Dendritic cell treated with granulocyte-macrophage colony-stimulating factor and Interleukin-4, amounts not matched to agents 40 ng/mL and 50 ng/mL, for 4 days (primary cell): ENCODE results near the gene GLDN.
A peak's percentile ranks its signal among the peaks of the same experiment; 100 is the strongest.

Experiments used
- H3K27ac Mint-ChIP-seq: one replicate; pipeline ENCODE4 v1.8.0; 2022; ENCODE audit warnings: mild to moderate bottlenecking, mixed read lengths
- H3K27me3 Mint-ChIP-seq: one replicate; pipeline ENCODE4 v1.8.0; 2022; ENCODE audit warnings: mild to moderate bottlenecking, mixed read lengths
- H3K36me3 Mint-ChIP-seq: one replicate; pipeline ENCODE4 v1.8.0; 2022; ENCODE audit warnings: low read depth, mixed read lengths
- H3K4me1 Mint-ChIP-seq: one replicate; pipeline ENCODE4 v1.8.0; 2022; ENCODE audit warnings: low read depth, mixed read lengths
- H3K4me3 Mint-ChIP-seq: one replicate; pipeline ENCODE4 v1.8.0; 2022; ENCODE audit warnings: mild to moderate bottlenecking, moderate library complexity, mixed read lengths
- H3K9me3 Mint-ChIP-seq: one replicate; pipeline ENCODE4 v1.8.0; 2022; ENCODE audit warnings: mixed read lengths
- intact Hi-C: fragments of 100-400 bp; cut with micrococcal nuclease; formaldehyde crosslinking; loops from one replicate; pipeline ENCODE4 v1.15.0; 2022

Gene GLDN

DNA sequence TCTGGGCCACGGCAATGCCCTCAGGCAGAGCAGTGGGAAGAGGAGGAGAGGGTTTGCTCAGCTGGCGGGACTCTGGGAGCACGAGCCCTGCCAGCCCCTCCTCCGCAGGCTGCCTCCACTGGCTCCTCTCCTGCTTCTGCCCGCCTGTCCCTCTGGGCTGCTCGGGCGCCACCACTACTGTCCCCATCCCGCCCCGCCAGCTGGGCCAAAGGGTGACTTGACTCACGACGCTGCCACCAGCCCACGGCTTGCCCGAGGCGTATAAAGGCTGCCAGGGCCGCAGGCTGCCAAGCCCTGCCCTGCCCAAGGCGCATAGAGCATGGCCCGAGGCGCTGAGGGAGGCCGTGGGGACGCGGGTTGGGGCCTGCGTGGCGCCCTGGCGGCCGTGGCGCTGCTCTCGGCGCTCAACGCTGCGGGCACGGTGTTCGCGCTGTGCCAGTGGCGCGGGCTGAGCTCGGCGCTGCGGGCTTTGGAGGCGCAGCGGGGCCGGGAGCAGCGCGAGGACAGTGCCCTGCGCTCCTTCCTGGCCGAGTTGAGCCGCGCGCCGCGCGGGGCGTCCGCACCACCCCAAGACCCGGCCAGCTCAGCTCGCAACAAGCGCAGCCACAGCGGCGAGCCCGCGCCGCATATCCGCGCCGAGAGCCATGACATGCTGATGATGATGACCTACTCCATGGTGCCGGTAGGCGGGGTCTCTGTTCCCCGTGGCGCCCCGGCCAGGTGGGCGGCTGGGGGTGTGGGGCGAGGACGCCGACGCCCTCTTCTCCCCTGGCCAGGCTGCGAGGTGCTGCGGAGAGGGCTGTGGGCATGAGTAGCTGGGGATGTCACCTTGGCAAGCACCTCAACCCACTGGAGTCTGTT, at the start of gene GLDN:
GLDN (plus strand) TSS at position 290 of the 861 bp plus-strand sequence; CDS start at position 320, 30 bp downstream.
- no peaks in the 10 kb centered on the region for H3K4me1 Mint-ChIP-seq
- no peak within 1 kb of the TSS for H3K27ac Mint-ChIP-seq
- H3K27me3 Mint-ChIP-seq, result peaks cover 44% of the 10 kb centered on the region
- intact Hi-C loops, result no loop called here
- peak within 1 kb of the TSS; percentile 54 for H3K4me3 Mint-ChIP-seq
- no peaks in the 10 kb centered on the region for H3K9me3 Mint-ChIP-seq
- no peaks in the 10 kb centered on the region for H3K36me3 Mint-ChIP-seq

DNA sequence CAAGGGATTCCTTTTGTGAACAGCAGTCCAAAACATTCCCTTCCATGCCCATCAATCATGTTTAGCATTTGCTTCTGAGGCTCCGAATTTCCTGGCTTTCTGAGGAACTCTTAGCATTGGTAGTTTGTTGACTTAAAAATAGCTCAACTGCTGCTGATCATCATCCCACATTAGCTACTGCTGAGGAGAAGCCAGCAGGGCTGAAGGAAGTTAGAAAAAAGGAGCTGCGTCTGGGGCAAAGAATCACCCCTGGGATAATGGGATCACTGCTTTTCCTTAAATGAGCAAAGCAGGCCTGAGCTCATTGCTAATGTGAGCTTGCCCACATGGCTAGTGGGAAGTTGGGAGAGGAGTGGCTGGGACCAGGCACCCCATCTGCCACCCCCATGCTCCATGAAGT, 42.8 kb upstream of the GLDN start:
- Mint-ChIP-seq H3K9me3 (peaks cover 3% of the 10 kb centered on the region), H3K36me3 (no peaks in the 10 kb centered on the region), H3K27ac (no peak overlapping the region), H3K27me3 (peaks cover 18% of the 10 kb centered on the region), H3K4me1 (peaks cover 12% of the 10 kb centered on the region), H3K4me3 (no peak overlapping the region)
- intact Hi-C loops, result no loop called here

DNA sequence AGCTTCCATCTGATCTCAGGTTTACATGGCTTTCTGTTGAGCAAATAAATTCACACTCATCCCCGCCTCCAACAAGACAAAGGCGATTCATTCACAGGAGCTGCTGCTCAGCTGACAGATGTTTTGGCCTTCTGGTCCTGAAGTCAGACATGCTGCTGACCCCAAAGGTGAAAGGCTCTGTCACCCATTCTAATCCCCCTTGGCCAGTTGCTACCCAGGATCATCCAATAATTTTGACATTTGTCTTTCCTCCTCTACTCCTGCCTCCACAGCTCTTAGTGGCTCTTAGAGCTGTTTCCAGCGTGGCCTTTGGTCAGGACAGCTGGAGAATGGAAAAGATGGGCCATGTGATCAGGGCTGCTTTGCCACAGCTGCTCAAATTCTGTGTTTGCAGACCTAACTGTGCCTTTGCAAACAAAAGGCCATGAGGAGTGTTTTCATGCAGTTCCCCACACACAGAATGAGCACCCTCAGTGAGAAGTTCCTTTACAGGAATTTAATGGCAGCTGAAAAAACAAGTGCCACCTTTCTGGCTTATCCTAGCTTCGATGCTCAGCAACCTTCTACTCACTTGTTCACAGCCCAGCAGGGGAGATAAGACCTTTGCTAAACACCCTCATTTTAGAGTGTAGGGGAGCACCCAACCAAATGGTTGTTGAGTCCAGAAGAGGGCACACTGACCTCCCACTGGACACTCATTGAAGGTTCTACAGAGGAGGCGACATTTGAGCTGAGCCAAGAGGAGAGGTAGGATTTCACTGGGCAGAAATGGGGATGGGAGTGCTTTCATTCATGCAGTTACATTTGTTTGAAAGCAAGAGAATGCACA, 42.1 kb upstream of the GLDN start:
- peaks cover 16% of the 10 kb centered on the region for H3K27me3 Mint-ChIP-seq
- H3K27ac Mint-ChIP-seq, result no peak overlapping the region
- H3K9me3 Mint-ChIP-seq, result no peaks in the 10 kb centered on the region
- no peak overlapping the region for H3K4me3 Mint-ChIP-seq
- H3K36me3 Mint-ChIP-seq, result no peaks in the 10 kb centered on the region
- peaks cover 16% of the 10 kb centered on the region for H3K4me1 Mint-ChIP-seq
- intact Hi-C loops, result no loop called here

DNA sequence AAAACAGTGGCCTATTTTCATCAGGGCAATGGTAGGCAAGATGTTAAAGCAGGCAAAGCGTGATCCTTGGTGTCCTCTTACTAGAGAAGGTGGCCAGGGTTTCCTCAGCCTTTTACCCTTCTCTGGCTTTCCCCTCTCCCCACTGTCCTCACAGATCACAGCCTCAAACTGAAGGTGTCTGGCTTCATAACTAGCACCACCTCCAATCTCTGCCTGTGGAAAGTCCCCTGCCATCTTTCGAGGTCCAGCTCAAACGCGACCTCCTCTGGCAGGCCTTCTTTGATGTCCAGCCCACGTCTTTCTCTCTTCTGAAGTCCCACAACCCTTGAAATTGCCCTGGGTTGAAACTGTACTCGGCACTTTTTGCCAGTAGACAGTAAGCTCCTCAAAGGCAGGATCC, 39.0 kb upstream of the GLDN start:
- intact Hi-C loops, result no loop called here
- Mint-ChIP-seq H3K4me1 (peaks cover 17% of the 10 kb centered on the region), H3K27me3 (peaks cover 16% of the 10 kb centered on the region), H3K9me3 (no peaks in the 10 kb centered on the region), H3K4me3 (no peak overlapping the region), H3K27ac (no peak overlapping the region), H3K36me3 (no peaks in the 10 kb centered on the region)

DNA sequence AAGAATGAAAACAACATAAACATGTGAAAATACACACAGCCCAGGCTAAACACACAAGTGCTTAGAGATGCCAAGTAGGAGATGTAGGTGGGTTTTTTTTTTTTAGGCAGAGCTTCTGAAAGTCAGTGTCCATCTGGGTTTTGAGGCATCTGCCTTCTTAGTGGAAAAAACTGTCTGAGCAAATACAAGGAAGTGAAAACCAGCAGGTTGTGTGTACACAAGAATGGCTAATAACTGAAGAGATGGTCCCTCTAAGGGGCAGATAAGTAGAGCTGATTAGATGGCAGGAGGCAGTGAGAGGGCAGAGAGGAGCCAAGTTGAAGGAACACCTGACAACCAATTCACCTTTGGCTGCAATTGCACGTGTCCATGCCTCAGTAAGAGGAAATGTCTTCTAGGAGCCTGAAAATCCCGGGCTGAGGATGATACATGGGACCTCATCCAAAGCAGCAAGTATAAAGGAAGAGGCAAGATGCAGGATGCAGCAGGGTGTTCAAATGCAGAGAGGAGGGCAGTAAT, 37.9 kb upstream of the GLDN start:
- H3K36me3 Mint-ChIP-seq, result no peaks in the 10 kb centered on the region
- intact Hi-C loops, result no loop called here
- H3K4me3 Mint-ChIP-seq, result no peak overlapping the region
- H3K27me3 Mint-ChIP-seq, result peaks cover 19% of the 10 kb centered on the region
- H3K9me3 Mint-ChIP-seq, result no peaks in the 10 kb centered on the region
- peaks cover 27% of the 10 kb centered on the region for H3K4me1 Mint-ChIP-seq
- no peak overlapping the region for H3K27ac Mint-ChIP-seq

DNA sequence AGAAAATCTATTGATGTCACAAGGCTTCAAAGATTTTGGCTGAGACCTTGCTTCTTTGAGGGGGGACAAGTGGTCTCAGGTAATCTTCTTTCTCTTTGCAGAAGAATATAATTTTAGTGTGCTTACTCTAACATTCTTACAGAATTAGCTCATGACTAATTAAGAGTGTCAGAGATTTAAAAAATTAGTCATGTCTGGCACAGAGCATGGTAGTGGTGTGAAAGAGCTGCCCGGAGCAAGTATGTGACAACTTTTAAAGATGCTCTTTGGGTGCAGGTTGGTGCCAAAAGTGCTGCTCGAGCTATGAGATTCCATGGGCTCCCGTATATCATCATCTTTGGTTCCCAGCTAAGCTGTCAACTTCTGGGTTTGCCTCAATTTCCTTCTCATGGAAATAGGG, 34.1 kb upstream of the GLDN start:
- H3K27ac Mint-ChIP-seq, result no peak overlapping the region
- no peaks in the 10 kb centered on the region for H3K36me3 Mint-ChIP-seq
- intact Hi-C loops, result no loop called here
- peaks cover 37% of the 10 kb centered on the region for H3K4me1 Mint-ChIP-seq
- peaks cover 19% of the 10 kb centered on the region for H3K27me3 Mint-ChIP-seq
- no peak overlapping the region for H3K4me3 Mint-ChIP-seq
- no peaks in the 10 kb centered on the region for H3K9me3 Mint-ChIP-seq

DNA sequence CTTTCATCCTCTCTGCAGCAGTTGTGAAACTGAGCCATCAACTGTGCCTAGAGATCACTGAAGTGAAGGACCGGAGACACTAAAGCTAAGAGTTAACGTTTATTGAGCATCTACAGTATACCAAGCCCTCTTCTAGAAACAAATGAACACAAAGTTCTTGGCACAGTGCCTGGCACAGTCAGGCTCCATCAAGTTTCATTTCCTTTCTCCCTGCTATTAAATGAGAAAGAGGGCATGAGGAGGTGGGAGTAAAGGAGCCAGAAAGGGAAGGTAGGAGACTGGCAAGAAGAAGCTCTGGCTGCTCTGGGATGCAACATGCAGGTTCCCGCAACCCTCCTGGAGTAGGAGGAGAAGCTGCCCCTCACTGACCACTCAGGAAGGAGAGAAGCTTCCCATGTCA, 33.6 kb upstream of the GLDN start:
- peaks cover 17% of the 10 kb centered on the region for H3K27me3 Mint-ChIP-seq
- no peak overlapping the region for H3K4me3 Mint-ChIP-seq
- peaks cover 37% of the 10 kb centered on the region for H3K4me1 Mint-ChIP-seq
- no peak overlapping the region for H3K27ac Mint-ChIP-seq
- intact Hi-C loops, result no loop called here
- no peaks in the 10 kb centered on the region for H3K9me3 Mint-ChIP-seq
- no peaks in the 10 kb centered on the region for H3K36me3 Mint-ChIP-seq

DNA sequence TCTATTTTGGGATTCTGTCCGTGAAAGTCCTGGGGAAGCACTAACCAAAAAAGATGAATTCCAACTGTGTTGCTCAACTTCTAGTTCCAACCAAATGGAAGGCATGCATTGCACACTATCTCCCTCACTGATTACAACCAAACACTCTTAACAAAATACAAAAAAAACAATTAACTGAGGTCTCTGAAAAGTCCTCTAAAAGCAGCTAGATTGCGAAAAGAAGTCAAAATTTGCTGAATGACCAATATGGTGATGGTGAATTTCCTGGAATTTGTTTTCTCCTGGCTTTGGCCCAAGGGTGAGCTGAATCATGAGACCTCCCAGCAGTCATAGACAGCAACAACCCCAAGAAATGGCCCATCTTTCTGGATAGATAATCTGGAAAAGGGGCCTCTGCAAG, 31.4 kb upstream of the GLDN start:
- Mint-ChIP-seq H3K36me3 (no peaks in the 10 kb centered on the region), H3K27ac (no peak overlapping the region), H3K27me3 (peaks cover 15% of the 10 kb centered on the region), H3K4me3 (no peak overlapping the region), H3K9me3 (no peaks in the 10 kb centered on the region), H3K4me1 (peaks cover 25% of the 10 kb centered on the region)
- intact Hi-C loops, result no loop called here

DNA sequence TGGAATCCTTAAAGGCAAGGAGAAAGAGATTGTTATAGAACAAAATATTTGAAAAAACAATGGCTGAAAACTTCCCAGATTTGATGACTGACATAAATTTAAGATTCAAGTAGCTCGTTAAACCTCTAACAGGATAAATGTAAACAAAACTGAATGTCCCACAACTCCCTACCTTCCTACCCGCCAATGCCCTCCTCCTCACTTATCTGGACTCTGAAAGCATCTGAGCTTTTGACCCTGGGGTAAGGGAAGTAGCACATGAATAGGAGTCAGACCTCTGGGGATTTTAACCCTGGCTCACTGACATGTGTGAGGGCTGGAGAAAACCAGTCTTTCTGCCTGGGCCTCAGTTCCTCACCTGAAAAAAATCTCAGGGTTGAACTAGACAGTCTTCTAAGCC, 29.9 kb upstream of the GLDN start:
- H3K27me3 Mint-ChIP-seq, result peaks cover 11% of the 10 kb centered on the region
- no peaks in the 10 kb centered on the region for H3K36me3 Mint-ChIP-seq
- no peaks in the 10 kb centered on the region for H3K9me3 Mint-ChIP-seq
- no peak overlapping the region for H3K27ac Mint-ChIP-seq
- intact Hi-C loops, result no loop called here
- no peak overlapping the region for H3K4me3 Mint-ChIP-seq
- peaks cover 25% of the 10 kb centered on the region for H3K4me1 Mint-ChIP-seq

DNA sequence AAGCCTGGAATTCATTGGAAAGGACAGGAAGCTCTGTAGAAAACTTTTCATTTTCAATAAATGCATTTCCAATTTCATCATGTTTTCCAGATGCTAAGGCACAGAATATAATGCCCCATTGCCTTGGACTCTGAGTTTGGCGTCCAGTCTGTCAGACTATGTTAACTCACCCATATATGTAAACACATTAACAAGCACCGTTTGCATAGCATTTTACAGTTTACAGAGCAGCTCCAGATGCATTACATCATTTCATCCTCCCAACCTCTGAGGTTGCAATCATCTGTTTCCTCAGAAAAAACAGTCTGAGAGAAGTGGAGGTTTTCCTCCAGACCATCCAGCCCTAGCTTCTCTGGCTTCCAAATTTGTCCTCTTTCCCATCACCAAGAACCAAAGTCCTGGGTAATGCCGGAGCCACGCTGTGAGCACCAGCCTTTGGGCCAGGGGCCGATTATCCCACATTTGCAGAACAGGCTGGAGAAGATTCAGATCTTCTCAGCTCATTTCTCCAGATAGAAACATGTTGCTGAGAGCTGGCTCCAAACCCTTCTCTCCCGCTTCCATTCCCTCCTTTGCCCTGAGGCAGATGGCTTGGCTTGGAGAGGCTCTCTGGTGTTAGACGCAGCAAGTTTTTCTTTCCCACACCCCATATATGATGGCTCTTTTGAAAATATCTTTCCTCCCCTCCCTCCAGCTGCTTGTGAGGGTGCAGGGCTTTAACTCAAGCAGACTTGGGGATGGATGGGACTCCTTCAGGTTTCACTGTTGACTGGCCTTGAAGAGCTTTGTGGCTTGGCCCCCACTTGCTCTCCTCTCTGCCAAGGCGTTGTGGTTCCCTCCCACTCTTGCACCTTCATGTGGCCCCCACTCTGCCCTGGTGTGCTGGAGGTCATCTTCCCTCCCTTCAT, 29.0 kb upstream of the GLDN start:
- Mint-ChIP-seq H3K27ac (no peak overlapping the region), H3K36me3 (no peaks in the 10 kb centered on the region), H3K27me3 (peaks cover 7% of the 10 kb centered on the region), H3K4me1 (peaks cover 25% of the 10 kb centered on the region), H3K9me3 (no peaks in the 10 kb centered on the region), H3K4me3 (no peak overlapping the region)
- intact Hi-C loops, result no loop called here

DNA sequence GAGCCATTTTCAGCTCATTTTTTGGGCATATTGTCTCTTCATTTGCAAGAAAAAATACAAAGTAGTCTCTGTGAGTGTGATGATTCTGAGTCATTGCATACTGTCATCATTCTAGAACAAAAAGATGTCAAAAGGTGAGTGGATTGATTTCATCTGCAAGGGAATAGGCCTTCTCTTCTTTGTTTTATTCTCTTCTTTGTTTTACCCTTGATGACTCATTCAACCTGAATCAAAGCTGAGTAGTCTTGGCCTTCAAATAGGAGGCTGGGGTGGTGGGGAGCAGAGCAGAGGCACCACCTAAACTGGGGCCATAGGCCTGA, 28.4 kb upstream of the GLDN start:
- H3K4me3 Mint-ChIP-seq, result no peak overlapping the region
- H3K4me1 Mint-ChIP-seq, result peaks cover 19% of the 10 kb centered on the region
- H3K27me3 Mint-ChIP-seq, result peaks cover 7% of the 10 kb centered on the region
- intact Hi-C loops, result no loop called here
- no peak overlapping the region for H3K27ac Mint-ChIP-seq
- no peaks in the 10 kb centered on the region for H3K9me3 Mint-ChIP-seq
- no peaks in the 10 kb centered on the region for H3K36me3 Mint-ChIP-seq

DNA sequence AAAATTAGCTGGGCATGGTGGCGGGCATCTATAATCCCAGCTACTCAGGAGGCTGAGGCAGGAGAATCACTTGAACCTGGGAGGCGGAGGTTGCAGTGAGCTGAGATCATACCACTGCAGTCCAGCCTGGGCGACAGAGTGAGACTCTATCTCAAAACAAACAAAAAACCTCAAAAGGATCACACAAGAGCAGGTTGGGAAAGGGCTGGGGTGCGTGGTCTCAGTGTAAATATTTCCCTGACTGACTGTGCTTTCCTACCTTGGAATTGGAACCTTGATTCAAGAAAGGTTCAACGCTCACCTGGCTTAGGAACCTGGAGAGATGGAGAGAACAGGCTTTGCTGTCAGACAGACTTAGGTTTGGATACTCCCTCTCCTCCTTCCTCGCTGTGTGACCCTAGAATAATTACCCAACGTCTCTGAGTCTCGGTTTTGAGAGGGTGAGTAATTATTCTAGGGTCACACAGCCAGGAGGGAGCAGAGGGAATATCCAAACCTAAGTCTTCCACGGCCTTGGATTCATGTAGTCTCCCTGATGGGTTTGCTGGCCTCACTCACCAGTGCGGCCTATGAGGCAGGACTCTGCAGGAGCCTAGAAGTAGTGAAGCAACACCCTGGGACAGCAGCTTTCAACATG, 27.7 kb upstream of the GLDN start:
- H3K36me3 Mint-ChIP-seq, result no peaks in the 10 kb centered on the region
- H3K27ac Mint-ChIP-seq, result no peak overlapping the region
- intact Hi-C loops, result no loop called here
- peaks cover 4% of the 10 kb centered on the region for H3K27me3 Mint-ChIP-seq
- H3K4me1 Mint-ChIP-seq, result peaks cover 11% of the 10 kb centered on the region
- no peaks in the 10 kb centered on the region for H3K9me3 Mint-ChIP-seq
- H3K4me3 Mint-ChIP-seq, result no peak overlapping the region
